GM18520 (cell line): ENCODE results near the gene SPINT3.

ENCODE experiments used
- ATAC-seq: cut with Tn5 transposase; IDR thresholded peaks from one replicate; pipeline ENCODE4 v1.9.1; 2021; ENCODE audit not compliant: unreplicated experiment

Gene SPINT3

GRCh38 chr20:45515147-45515913 is at the start of gene SPINT3:
TSS of gene SPINT3 (minus strand) at chr20:45515622. CDS start at chr20:45515608, 14 bp downstream.
- ATAC-seq: no peak

- no peak for ATAC-seq
Observed at GRCh38 chr20:45564760-45565276, 49.4 kb upstream of the SPINT3 start.

- ATAC-seq: no peak
Observed at GRCh38 chr20:45555198-45555597, 39.8 kb upstream of the SPINT3 start.

- no peak for ATAC-seq
Observed at GRCh38 chr20:45552456-45552855, 37.0 kb upstream of the SPINT3 start.

- no peak for ATAC-seq
Observed at GRCh38 chr20:45550765-45551164, 35.3 kb upstream of the SPINT3 start.

- ATAC-seq: no peak
Observed at GRCh38 chr20:45548410-45548809, 33.0 kb upstream of the SPINT3 start.

- no peak for ATAC-seq
Observed at GRCh38 chr20:45547206-45547770, 31.9 kb upstream of the SPINT3 start, which contains the start of gene EPPIN. TSS of gene EPPIN (minus strand) at chr20:45547401. CDS start at chr20:45547357, 44 bp downstream.

GRCh38 chr20:45545754-45546453 is 30.5 kb upstream of the SPINT3 start:
- ATAC-seq: no peak

- no peak for ATAC-seq
Observed at GRCh38 chr20:45545351-45545750, 29.9 kb upstream of the SPINT3 start.

GRCh38 chr20:45539382-45539781 is 24.0 kb upstream of the SPINT3 start, which contains the start of gene WFDC6:
TSS of gene WFDC6 (minus strand) at chr20:45539482. CDS start at chr20:45539407, 75 bp downstream.
- no peak for ATAC-seq

GRCh38 chr20:45538209-45538799 is 22.9 kb upstream of the SPINT3 start:
- no peak for ATAC-seq

GRCh38 chr20:45527294-45527693 is 11.9 kb upstream of the SPINT3 start:
- ATAC-seq: no peak

GRCh38 chr20:45523821-45524220 is 8.4 kb upstream of the SPINT3 start:
- no peak for ATAC-seq

GRCh38 chr20:45518282-45518681 is 2.9 kb upstream of the SPINT3 start:
- ATAC-seq: no peak

- no peak for ATAC-seq
Observed at GRCh38 chr20:45510242-45510862, 5.1 kb downstream of the SPINT3 start.

- no peak for ATAC-seq
Observed at GRCh38 chr20:45509091-45509490, 6.3 kb downstream of the SPINT3 start.

- no peak for ATAC-seq
Observed at GRCh38 chr20:45508068-45508886, 7.1 kb downstream of the SPINT3 start.

- ATAC-seq: no peak
Observed at GRCh38 chr20:45507011-45507820, 8.2 kb downstream of the SPINT3 start.

GRCh38 chr20:45506398-45506797 is 9.0 kb downstream of the SPINT3 start:
- no peak for ATAC-seq
